Prostate gland (tissue), 2 donors: ENCODE measurements around the gene ARHGEF12. TPM values are rescaled to one million over a fixed set of nuclear protein-coding genes. Genes with fewer than 3 reads are reported as not detected.
A peak's percentile ranks its signal among the peaks of the same experiment; 100 is the strongest.

Experiments used
- DNase-seq: peaks from one replicate; pipeline ENCODE4 v3.0.0-alpha.2; 2019; ENCODE audit warnings: low spot score
- H3K27ac ChIP-seq, 2 donors: fragments of 200-600 bp; sonication (generic); 2 replicates each; pipeline ENCODE4 v1.5.1; 2017 to 2019
- H3K27me3 ChIP-seq: fragments of 200-600 bp; sonication (generic); replicated peaks from 2 replicates; pipeline ENCODE4 v1.5.1; 2019; ENCODE audit not compliant: insufficient read depth
- H3K36me3 ChIP-seq, 2 donors: fragments of 200-600 bp; sonication (generic); 1 replicate in 1 of 2; 2 replicates in 1 of 2; pipeline versions ENCODE4 v1.5.1 to v1.8.1; 2017 to 2019
- H3K4me1 ChIP-seq: fragments of 200-600 bp; sonication (generic); replicated peaks from 2 replicates; pipeline ENCODE4 v1.5.1; 2019
- H3K4me3 ChIP-seq, 2 donors: fragments of 200-600 bp; sonication (generic); 2 replicates each; pipeline ENCODE4 v1.5.1; 2017 to 2019
- H3K9me3 ChIP-seq: fragments of 200-600 bp; sonication (generic); 2 replicates; pipeline ENCODE4 v1.5.1; 2017
- CTCF ChIP-seq, 4 experiments: fragments of 200-600 bp in 2 of 4; fragments of 450-650 bp in 2 of 4; sonication (generic) in 2 of 4; IDR thresholded peaks; 1 replicate in 3 of 4; 2 replicates in 1 of 4; pipeline ENCODE4 v1.5.1; 2016 to 2019; ENCODE audit warnings: antibody characterized with exemption in 4 of 4, mild to moderate bottlenecking in 2 of 4, moderate library complexity in 2 of 4
- POLR2A ChIP-seq: fragments of 450-650 bp; IDR thresholded peaks from one replicate; pipeline ENCODE4 v1.6.1; 2016; ENCODE audit warnings: antibody characterized with exemption, mild to moderate bottlenecking
- POLR2AphosphoS5 ChIP-seq: sonication (generic); formaldehyde crosslinking; IDR thresholded peaks from one replicate; pipeline ENCODE4 v1.6.1; 2017; ENCODE audit warnings: antibody characterized with exemption
- WGBS: methylation state at CpG from one replicate; pipeline ENCODE4 v1.1.5; 2018; 5-methylcytosine and 5-hydroxymethylcytosine counted together
- intact Hi-C: fragments of 100-400 bp; cut with DNase I; formaldehyde crosslinking; loops from one replicate; pipeline ENCODE4 v1.14.2; 2022
- total RNA-seq, 2 donors: library from RNA; depleted of rRNA; stranded (reverse); fragments of >200 nt; gene quantifications; one replicate each; pipeline ENCODE4 v1.1.0, GENCODE V29; 2016

ARHGEF12 gene
- total RNA-seq, 2 donors from 2014 or later: 86.2 to 96.5 TPM

GRCh38 chr11:120305286-120305685 lies 30.9 kb upstream of the ARHGEF12 start:
- H3K36me3 ChIP-seq: no peaks in the 10 kb centered on the region
- H3K4me3 ChIP-seq: no peak overlapping the region
- H3K27me3 ChIP-seq: no peaks in the 10 kb centered on the region
- TF ChIP-seq POLR2A (no peak), POLR2AphosphoS5 (no peak), CTCF (IDR thresholded peaks at IDR 0.05) (no peak)
- 74% methylated on average over 12 of the region's 12 CpGs for WGBS
- H3K4me1 ChIP-seq: peaks cover 13% of the 10 kb centered on the region
- H3K9me3 ChIP-seq: no peaks in the 10 kb centered on the region
- peak overlapping the region; percentile 88 to 89 for H3K27ac ChIP-seq
- intact Hi-C loops: loop anchor here (10.0 kb wide), 1 partner anchor 640 kb away; no protein-coding TSS in a partner anchor
- no peak for DNase-seq

- no peaks in the 10 kb centered on the region for H3K27me3 ChIP-seq
- H3K4me1 ChIP-seq: peaks cover 11% of the 10 kb centered on the region
- H3K4me3 ChIP-seq: no peak overlapping the region
- no peak for DNase-seq
- no peaks in the 10 kb centered on the region for H3K9me3 ChIP-seq
- intact Hi-C loops: loop anchor here (10.0 kb wide), 1 partner anchor 642 kb away; no protein-coding TSS in a partner anchor
- WGBS: 63% methylated on average over 11 of the region's 11 CpGs
- TF ChIP-seq POLR2AphosphoS5 (no peak), POLR2A (no peak), CTCF (IDR thresholded peaks at IDR 0.05) (peak in 1 of 4 experiments; percentile 42)
- H3K36me3 ChIP-seq: no peaks in the 10 kb centered on the region
- H3K27ac ChIP-seq: no peak overlapping the region
These were observed 29.5 kb upstream of the ARHGEF12 start for GRCh38 chr11:120306519-120307242.

GRCh38 chr11:120307476-120307875 lies 28.7 kb upstream of the ARHGEF12 start:
- Histone ChIP-seq H3K36me3 (no peaks in the 10 kb centered on the region), H3K27ac (no peak overlapping the region), H3K9me3 (no peaks in the 10 kb centered on the region), H3K4me1 (peaks cover 8% of the 10 kb centered on the region), H3K4me3 (no peak overlapping the region), H3K27me3 (no peaks in the 10 kb centered on the region)
- TF ChIP-seq POLR2A (no peak), POLR2AphosphoS5 (no peak), CTCF (IDR thresholded peaks at IDR 0.05) (no peak)
- intact Hi-C loops: loop anchor here (10.0 kb wide), 1 partner anchor 643 kb away; no protein-coding TSS in a partner anchor
- no peak for DNase-seq
- 95% methylated on average over 11 of the region's 11 CpGs for WGBS

- Histone ChIP-seq H3K9me3 (no peaks in the 10 kb centered on the region), H3K36me3 (no peaks in the 10 kb centered on the region), H3K4me3 (no peak overlapping the region), H3K27me3 (no peaks in the 10 kb centered on the region), H3K27ac (no peak overlapping the region), H3K4me1 (peaks cover 3% of the 10 kb centered on the region)
- TF ChIP-seq POLR2AphosphoS5: no peak
- TF ChIP-seq CTCF (IDR thresholded peaks at IDR 0.05): no peak
- TF ChIP-seq POLR2A: no peak
- WGBS: 87% methylated on average over 7 of the region's 7 CpGs
- intact Hi-C loops: loop anchor here (10.0 kb wide), 1 partner anchor 643 kb away; no protein-coding TSS in a partner anchor
- DNase-seq: no peak
These were observed 28.1 kb upstream of the ARHGEF12 start for GRCh38 chr11:120308081-120308480.

- intact Hi-C loops: no loop called here
- H3K4me3 ChIP-seq: no peak overlapping the region
- WGBS: 55% methylated on average over 3 of the region's 3 CpGs
- no peaks in the 10 kb centered on the region for H3K9me3 ChIP-seq
- no peaks in the 10 kb centered on the region for H3K4me1 ChIP-seq
- no peaks in the 10 kb centered on the region for H3K27me3 ChIP-seq
- no peak for TF ChIP-seq POLR2A
- no peak for TF ChIP-seq CTCF (IDR thresholded peaks at IDR 0.05)
- no peak for TF ChIP-seq POLR2AphosphoS5
- no peak for DNase-seq
- no peaks in the 10 kb centered on the region for H3K36me3 ChIP-seq
- H3K27ac ChIP-seq: peak overlapping the region; percentile 30 to 66
These were observed 25.3 kb upstream of the ARHGEF12 start for GRCh38 chr11:120310870-120311269.
